Measurements from ENCODE around the gene ADGRV1.
"Not testable (repeated sequence)": the region's sequence is repeated elsewhere in the genome, so short reads cannot be mapped to it uniquely, and the experiment has no call there.

The ADGRV1 gene

GRCh38 chr5:90747175-90747574 is 188.6 kb downstream of the ADGRV1 start:
- no peak for TF ChIP-seq CTCF (IDR thresholded peaks at IDR 0.05; ENCODE audit: insufficient read depth, low read depth, low read length, missing control alignments)
- peak; percentile 6 for DNase-seq (ENCODE audit: low read depth)
- H3K4me3 ChIP-seq (ENCODE audit: low read length): no peak overlapping the region

DNA sequence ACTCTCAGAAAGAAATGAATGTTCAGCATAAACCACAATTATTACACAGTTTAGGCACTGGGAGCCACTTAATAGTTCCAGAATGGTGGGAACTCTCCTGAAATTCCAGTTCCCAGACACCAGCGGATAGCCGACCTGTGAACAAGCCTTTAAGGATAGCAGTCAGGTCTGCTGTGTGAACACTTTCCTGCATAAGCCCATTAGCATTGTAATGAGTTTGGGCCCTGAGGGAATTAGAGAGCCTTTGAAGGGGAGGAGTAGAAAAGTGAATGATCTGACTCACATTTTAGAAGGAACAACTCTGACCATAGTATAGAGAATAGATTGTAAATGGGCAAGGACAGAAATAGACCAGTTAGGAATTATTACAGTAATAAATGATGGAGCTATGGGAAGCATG is 189.1 kb downstream of the ADGRV1 start:
- H3K4me3 ChIP-seq (ENCODE audit: low read length): no peak overlapping the region
- peak; percentile 33 for DNase-seq (ENCODE audit: low read depth)
- TF ChIP-seq CTCF (IDR thresholded peaks at IDR 0.05; ENCODE audit: insufficient read depth, low read depth, low read length, missing control alignments): no peak

DNA sequence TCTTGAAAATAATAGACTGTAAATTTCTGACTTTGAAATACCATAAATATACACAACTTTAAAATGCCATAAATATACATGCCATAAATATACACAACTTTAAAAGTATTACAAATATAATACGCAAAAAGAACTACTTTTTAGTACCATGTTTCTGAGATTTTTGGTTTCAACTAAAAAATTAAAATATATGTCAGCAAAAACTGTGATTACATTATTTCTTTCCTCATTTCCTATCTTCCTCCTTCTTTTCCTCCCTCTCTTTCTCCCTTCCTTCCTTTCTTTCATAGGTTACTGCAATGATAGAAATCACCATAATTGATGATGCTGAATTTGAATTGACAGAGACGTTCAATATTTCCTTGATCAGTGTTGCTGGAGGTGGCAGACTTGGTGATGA is 200.5 kb downstream of the ADGRV1 start:
- no peak for DNase-seq (ENCODE audit: low read depth)
- TF ChIP-seq CTCF (IDR thresholded peaks at IDR 0.05; ENCODE audit: insufficient read depth, low read depth, low read length, missing control alignments): no peak
- no peak overlapping the region for H3K4me3 ChIP-seq (ENCODE audit: low read length)

GRCh38 chr5:90767710-90768109 is 209.1 kb downstream of the ADGRV1 start:
- peak; percentile 37 for DNase-seq (ENCODE audit: low read depth)
- no peak overlapping the region for H3K4me3 ChIP-seq (ENCODE audit: low read length)
- no peak for TF ChIP-seq CTCF (IDR thresholded peaks at IDR 0.05; ENCODE audit: insufficient read depth, low read depth, low read length, missing control alignments)

GRCh38 chr5:90770006-90770541 is 211.5 kb downstream of the ADGRV1 start:
- H3K4me3 ChIP-seq (ENCODE audit: low read length): not testable (repeated sequence)

GRCh38 chr5:90777959-90778358 is 219.4 kb downstream of the ADGRV1 start:
- no peak overlapping the region for H3K4me3 ChIP-seq (ENCODE audit: low read length)
- no peak for DNase-seq (ENCODE audit: low read depth)
- no peak for TF ChIP-seq CTCF (IDR thresholded peaks at IDR 0.05; ENCODE audit: insufficient read depth, low read depth, low read length, missing control alignments)

More at GRCh38 chr5:90770006-90770541, 211.5 kb downstream of the ADGRV1 start:
- DNase-seq (ENCODE audit: low read depth): not testable (repeated sequence)

DNA sequence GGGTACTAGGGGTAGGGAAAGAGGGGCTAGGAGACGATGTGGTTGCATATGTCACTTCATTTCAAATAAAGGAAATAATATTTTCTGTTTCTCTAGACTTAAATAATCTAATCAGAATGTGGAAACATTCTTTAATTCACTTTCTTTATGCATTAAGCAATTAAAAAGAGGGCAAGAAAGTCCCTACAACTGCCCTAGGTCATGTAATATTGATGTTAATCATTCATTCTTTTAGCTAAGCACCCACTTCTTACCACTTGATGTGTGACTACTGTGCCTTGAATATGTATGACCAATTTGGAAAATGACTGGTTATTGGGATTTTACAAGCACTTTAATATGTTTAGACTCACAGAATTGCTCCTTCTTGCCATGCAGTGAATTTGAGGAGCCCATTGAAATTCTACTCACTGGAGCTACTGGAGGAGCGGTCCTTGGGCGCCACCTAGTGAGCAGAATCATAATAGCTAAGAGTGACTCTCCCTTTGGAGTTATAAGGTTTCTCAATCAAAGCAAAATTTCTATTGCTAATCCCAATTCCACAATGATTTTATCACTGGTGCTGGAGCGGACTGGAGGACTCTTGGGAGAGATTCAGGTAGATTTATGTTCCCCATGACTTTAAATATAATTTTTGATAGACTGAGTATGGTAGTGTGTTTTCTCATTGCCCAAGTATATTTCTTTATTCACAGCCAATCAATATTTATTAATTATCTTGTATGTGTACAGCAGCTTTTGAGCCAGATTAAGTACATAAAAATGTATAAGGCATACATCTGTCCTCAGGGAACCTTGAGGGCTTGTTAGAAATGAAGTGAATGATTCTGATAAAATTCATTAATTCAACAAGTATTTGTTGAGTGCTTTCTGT is 225.1 kb downstream of the ADGRV1 start:
- peak; percentile 70 for DNase-seq (ENCODE audit: low read depth)
- H3K4me3 ChIP-seq (ENCODE audit: low read length): no peak overlapping the region
- peak; percentile 93 for TF ChIP-seq CTCF (IDR thresholded peaks at IDR 0.05; ENCODE audit: insufficient read depth, low read depth, low read length, missing control alignments)

Data from epithelial cell of esophagus (primary cell).